ENCODE measurements around the gene EXOC4. TPM values are rescaled to one million over a fixed set of nuclear protein-coding genes. Genes with fewer than 3 reads are reported as not detected.
"Not testable (repeated sequence)": the region's sequence is repeated elsewhere in the genome, so short reads cannot be mapped to it uniquely, and the experiment has no call there.

EXOC4 gene
- total RNA-seq (2022): 66.2 and 68.4 TPM in 2 replicates
- percentile 79 among the genes with signal in this experiment for Bru-seq, nascent RNA
- percentile 68 among the genes with signal in this experiment for BruChase-seq, experiment 1, labeled RNA remaining after a 2-hour chase
- percentile 64 among the genes with signal in this experiment for BruChase-seq, experiment 2, labeled RNA remaining after a 6-hour chase
- long read RNA-seq, full-length matches to known transcripts: 8 of 13 reads
- long read RNA-seq, partial matches to known transcripts: 2 of 13 reads
- long read RNA-seq, other reads (novel, unspliced or antisense): 3 of 13 reads

GRCh38 chr7:133252858-133253518, at the start of gene EXOC4:
Gene EXOC4, plus strand, starts transcription at chr7:133253078.
- H3K27me3 ChIP-seq (replicated peaks; ENCODE audit: control insufficient read depth, insufficient read depth, low read length): no peaks in the 10 kb centered on the region
- intact Hi-C loops (cut with micrococcal nuclease; ENCODE audit: unreplicated experiment): loop anchor here (1.0 kb wide), 1 partner anchor 171 kb away; the partner anchor contains the start of gene CHCHD3
- no peak for TF ChIP-seq CTCF (IDR thresholded peaks at IDR 0.05; ENCODE audit: insufficient read depth in 1 of 2, low read depth in 1 of 2, low read length in 1 of 2, severe bottlenecking in 1 of 2, unreplicated experiment in 1 of 2)
- H3K4me3 Mint-ChIP-seq (ENCODE audit: unreplicated experiment): peak within 1 kb of the TSS; percentile 87
- peaks cover 9% of the 10 kb centered on the region for H3K36me3 Mint-ChIP-seq (ENCODE audit: insufficient read depth, unreplicated experiment)
- no TSS peak for BruUV-seq (replicated peaks)
- CTCF ChIA-PET: no interaction called here
- H3K27me3 Mint-ChIP-seq (ENCODE audit: insufficient read depth, unreplicated experiment): no peaks in the 10 kb centered on the region
- peaks cover 7% of the 10 kb centered on the region for H3K4me1 Mint-ChIP-seq (ENCODE audit: low read depth, unreplicated experiment)
- H3K9me3 Mint-ChIP-seq (ENCODE audit: unreplicated experiment): peaks cover 10% of the 10 kb centered on the region
- no peaks in the 10 kb centered on the region; the same call in 1 of the 2 replicates for H3K4me1 ChIP-seq
- H3K36me3 ChIP-seq (ENCODE audit: control insufficient read depth, insufficient read depth, low read length): no peaks in the 10 kb centered on the region
- H3K4me3 ChIP-seq (ENCODE audit: low read depth, low read length): peak within 1 kb of the TSS; percentile 73
- H3K27ac Mint-ChIP-seq (ENCODE audit: unreplicated experiment): peak within 1 kb of the TSS; percentile 95
- peak; percentile 95 for DNase-seq
- POLR2A ChIA-PET: interaction anchor here (0.6 to 1.8 kb wide), 4 partner anchors 75 to 1217 kb away, joined by 3 to 6 read pairs (median 4); partner anchors contain the start of gene CHCHD3
- 0 out of 2 replicates have a peak, but pooled peaks cover 5% of the 10 kb centered on the region for H3K9me3 ChIP-seq

DNA sequence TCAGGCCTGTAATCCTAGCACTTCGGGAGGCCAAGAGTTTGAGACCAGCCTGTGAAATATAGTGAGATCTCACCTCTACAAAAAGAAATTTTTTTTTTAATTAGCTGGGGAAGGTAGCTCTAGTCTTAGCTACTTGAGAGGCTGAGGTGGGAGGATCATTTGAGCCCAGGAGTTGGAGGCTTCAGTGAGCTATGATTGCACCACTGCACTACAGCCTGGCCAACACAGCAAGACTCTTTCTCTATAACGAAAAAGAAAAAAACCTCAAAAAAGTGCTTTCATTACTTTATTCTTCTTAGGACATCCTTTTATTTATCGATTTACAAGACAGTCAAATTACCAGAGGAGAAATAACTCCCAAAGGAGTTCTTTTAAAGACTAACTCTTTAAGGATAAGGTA, 49.4 kb upstream of the EXOC4 start:
- H3K9me3 Mint-ChIP-seq (ENCODE audit: unreplicated experiment): peaks cover 9% of the 10 kb centered on the region
- H3K9me3 ChIP-seq: no peaks in the 10 kb centered on the region
- no peak overlapping the region for H3K4me3 ChIP-seq (ENCODE audit: low read depth, low read length)
- H3K4me1 Mint-ChIP-seq (ENCODE audit: low read depth, unreplicated experiment): no peaks in the 10 kb centered on the region
- H3K4me1 ChIP-seq: no peaks in the 10 kb centered on the region
- DNase-seq: no peak
- TF ChIP-seq CTCF (IDR thresholded peaks at IDR 0.05; ENCODE audit: insufficient read depth in 1 of 2, low read depth in 1 of 2, low read length in 1 of 2, severe bottlenecking in 1 of 2, unreplicated experiment in 1 of 2): no peak
- H3K36me3 ChIP-seq (ENCODE audit: control insufficient read depth, insufficient read depth, low read length): no peaks in the 10 kb centered on the region
- H3K27ac Mint-ChIP-seq (ENCODE audit: unreplicated experiment): no peak overlapping the region
- POLR2A ChIA-PET: no interaction called here
- intact Hi-C loops (cut with micrococcal nuclease; ENCODE audit: unreplicated experiment): no loop called here
- CTCF ChIA-PET: no interaction called here
- H3K27me3 ChIP-seq (replicated peaks; ENCODE audit: control insufficient read depth, insufficient read depth, low read length): no peaks in the 10 kb centered on the region; the same call in 1 of the 2 replicates
- no peak overlapping the region for H3K4me3 Mint-ChIP-seq (ENCODE audit: unreplicated experiment)
- no peaks in the 10 kb centered on the region for H3K27me3 Mint-ChIP-seq (ENCODE audit: insufficient read depth, unreplicated experiment)
- H3K36me3 Mint-ChIP-seq (ENCODE audit: insufficient read depth, unreplicated experiment): no peaks in the 10 kb centered on the region
- no TSS peak for BruUV-seq (replicated peaks)

DNA sequence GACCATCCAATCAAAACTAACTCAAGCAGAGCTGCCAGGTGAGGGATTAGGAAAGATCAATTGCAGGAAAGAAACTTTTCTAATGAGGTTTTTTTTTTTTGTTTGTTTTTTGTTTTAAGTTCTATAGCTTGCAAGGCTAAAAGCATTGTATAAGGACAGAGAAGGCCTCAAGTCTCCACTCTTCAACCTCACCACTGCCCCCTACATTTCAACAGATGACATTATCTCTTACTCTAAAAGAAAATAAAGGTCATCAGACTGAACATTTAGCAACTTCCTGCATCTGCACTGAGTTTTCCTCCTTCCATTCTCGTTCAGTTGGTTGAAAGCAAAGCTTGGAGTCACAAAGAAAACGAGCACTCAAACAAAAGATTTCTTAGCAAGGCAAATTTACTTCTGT, 45.2 kb upstream of the EXOC4 start:
- Histone ChIP-seq H3K9me3 (no peaks in the 10 kb centered on the region), H3K27me3 (replicated peaks; ENCODE audit: control insufficient read depth, insufficient read depth, low read length) (no peaks in the 10 kb centered on the region), H3K4me1 (no peaks in the 10 kb centered on the region), H3K36me3 (ENCODE audit: control insufficient read depth, insufficient read depth, low read length) (no peaks in the 10 kb centered on the region), H3K4me3 (ENCODE audit: low read depth, low read length) (no peak overlapping the region)
- peaks cover 10% of the 10 kb centered on the region for H3K9me3 Mint-ChIP-seq (ENCODE audit: unreplicated experiment)
- ChIA-PET POLR2A (no interaction called here), CTCF (no interaction called here)
- H3K4me1 Mint-ChIP-seq (ENCODE audit: low read depth, unreplicated experiment): no peaks in the 10 kb centered on the region
- no peak for DNase-seq
- BruUV-seq (replicated peaks): no TSS peak
- H3K27me3 Mint-ChIP-seq (ENCODE audit: insufficient read depth, unreplicated experiment): peaks cover 13% of the 10 kb centered on the region
- intact Hi-C loops (cut with micrococcal nuclease; ENCODE audit: unreplicated experiment): no loop called here
- no peaks in the 10 kb centered on the region for H3K36me3 Mint-ChIP-seq (ENCODE audit: insufficient read depth, unreplicated experiment)
- H3K27ac Mint-ChIP-seq (ENCODE audit: unreplicated experiment): no peak overlapping the region
- no peak for TF ChIP-seq CTCF (IDR thresholded peaks at IDR 0.05; ENCODE audit: insufficient read depth in 1 of 2, low read depth in 1 of 2, low read length in 1 of 2, severe bottlenecking in 1 of 2, unreplicated experiment in 1 of 2)
- H3K4me3 Mint-ChIP-seq (ENCODE audit: unreplicated experiment): no peak overlapping the region

GRCh38 chr7:133210817-133211216, 42.1 kb upstream of the EXOC4 start:
- H3K27ac Mint-ChIP-seq (ENCODE audit: unreplicated experiment); CTCF ChIA-PET; H3K4me3 Mint-ChIP-seq (ENCODE audit: unreplicated experiment); POLR2A ChIA-PET; BruUV-seq (replicated peaks); DNase-seq; H3K9me3 ChIP-seq; H3K4me3 ChIP-seq (ENCODE audit: low read depth, low read length); H3K4me1 Mint-ChIP-seq (ENCODE audit: low read depth, unreplicated experiment); H3K36me3 ChIP-seq (ENCODE audit: control insufficient read depth, insufficient read depth, low read length); H3K9me3 Mint-ChIP-seq (ENCODE audit: unreplicated experiment); intact Hi-C loops (cut with micrococcal nuclease; ENCODE audit: unreplicated experiment); H3K4me1 ChIP-seq; H3K27me3 ChIP-seq (replicated peaks; ENCODE audit: control insufficient read depth, insufficient read depth, low read length); H3K36me3 Mint-ChIP-seq (ENCODE audit: insufficient read depth, unreplicated experiment): not testable (repeated sequence)
- H3K27me3 Mint-ChIP-seq (ENCODE audit: insufficient read depth, unreplicated experiment): peaks cover 15% of the 10 kb centered on the region

GRCh38 chr7:133213772-133214171, 39.1 kb upstream of the EXOC4 start:
- H3K4me1 ChIP-seq; H3K27ac Mint-ChIP-seq (ENCODE audit: unreplicated experiment); H3K9me3 Mint-ChIP-seq (ENCODE audit: unreplicated experiment); POLR2A ChIA-PET; DNase-seq; intact Hi-C loops (cut with micrococcal nuclease; ENCODE audit: unreplicated experiment); H3K4me1 Mint-ChIP-seq (ENCODE audit: low read depth, unreplicated experiment); H3K36me3 Mint-ChIP-seq (ENCODE audit: insufficient read depth, unreplicated experiment); H3K4me3 ChIP-seq (ENCODE audit: low read depth, low read length); H3K36me3 ChIP-seq (ENCODE audit: control insufficient read depth, insufficient read depth, low read length); H3K27me3 ChIP-seq (replicated peaks; ENCODE audit: control insufficient read depth, insufficient read depth, low read length); BruUV-seq (replicated peaks); H3K9me3 ChIP-seq; CTCF ChIA-PET; H3K4me3 Mint-ChIP-seq (ENCODE audit: unreplicated experiment): not testable (repeated sequence)
- peaks cover 18% of the 10 kb centered on the region for H3K27me3 Mint-ChIP-seq (ENCODE audit: insufficient read depth, unreplicated experiment)
